HG02970 (cell line): ENCODE results near the gene PTGDS.

Experiments used
- ATAC-seq: cut with Tn5 transposase; IDR thresholded peaks from one replicate; pipeline ENCODE4 v1.9.1; 2021; ENCODE audit warnings: mild to moderate bottlenecking, moderate library complexity, moderate number of reproducible peaks; ENCODE audit not compliant: unreplicated experiment, low FRiP score

The PTGDS gene

DNA sequence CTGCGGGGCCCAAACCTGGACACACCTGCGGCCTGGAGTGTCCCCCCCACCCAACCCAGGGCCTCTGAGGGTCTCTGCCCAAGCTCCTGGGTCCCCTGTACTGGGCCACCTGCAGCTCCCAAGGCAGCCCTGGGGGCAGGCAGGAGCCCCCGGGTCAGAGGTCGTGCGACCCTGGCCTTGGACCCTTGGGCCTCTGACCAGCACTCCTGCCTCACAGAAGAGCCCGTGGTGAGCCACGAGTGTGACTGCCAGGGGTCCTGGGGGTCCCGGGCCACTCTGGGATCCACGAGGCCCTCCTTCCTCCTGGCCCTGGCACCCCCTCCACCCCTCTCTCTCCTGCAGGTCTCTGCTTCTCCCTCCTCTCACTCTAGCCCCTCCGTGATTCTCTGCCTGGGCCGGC lies 5.0 kb upstream of the PTGDS start:
- ATAC-seq = no peak

DNA sequence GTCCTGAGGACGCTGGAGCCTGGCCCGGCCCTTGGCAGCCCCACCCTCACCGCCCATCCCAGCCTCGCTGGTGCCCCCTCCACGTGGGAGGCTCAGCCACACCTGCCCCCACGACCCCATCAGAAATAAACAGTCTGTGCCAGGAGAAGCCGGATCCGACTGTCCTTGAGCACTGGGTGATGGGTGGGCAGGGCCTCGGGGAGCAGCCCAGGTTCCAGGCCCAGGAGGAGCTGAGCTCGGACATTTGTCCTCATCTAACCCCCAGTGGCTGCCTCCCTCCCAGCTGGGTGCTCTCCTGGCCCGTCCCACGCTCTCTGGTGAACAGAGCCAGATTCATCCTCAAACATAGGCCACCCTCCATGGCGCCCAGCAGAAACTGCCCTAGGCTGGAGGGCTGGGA lies 4.6 kb upstream of the PTGDS start:
- no peak for ATAC-seq

DNA sequence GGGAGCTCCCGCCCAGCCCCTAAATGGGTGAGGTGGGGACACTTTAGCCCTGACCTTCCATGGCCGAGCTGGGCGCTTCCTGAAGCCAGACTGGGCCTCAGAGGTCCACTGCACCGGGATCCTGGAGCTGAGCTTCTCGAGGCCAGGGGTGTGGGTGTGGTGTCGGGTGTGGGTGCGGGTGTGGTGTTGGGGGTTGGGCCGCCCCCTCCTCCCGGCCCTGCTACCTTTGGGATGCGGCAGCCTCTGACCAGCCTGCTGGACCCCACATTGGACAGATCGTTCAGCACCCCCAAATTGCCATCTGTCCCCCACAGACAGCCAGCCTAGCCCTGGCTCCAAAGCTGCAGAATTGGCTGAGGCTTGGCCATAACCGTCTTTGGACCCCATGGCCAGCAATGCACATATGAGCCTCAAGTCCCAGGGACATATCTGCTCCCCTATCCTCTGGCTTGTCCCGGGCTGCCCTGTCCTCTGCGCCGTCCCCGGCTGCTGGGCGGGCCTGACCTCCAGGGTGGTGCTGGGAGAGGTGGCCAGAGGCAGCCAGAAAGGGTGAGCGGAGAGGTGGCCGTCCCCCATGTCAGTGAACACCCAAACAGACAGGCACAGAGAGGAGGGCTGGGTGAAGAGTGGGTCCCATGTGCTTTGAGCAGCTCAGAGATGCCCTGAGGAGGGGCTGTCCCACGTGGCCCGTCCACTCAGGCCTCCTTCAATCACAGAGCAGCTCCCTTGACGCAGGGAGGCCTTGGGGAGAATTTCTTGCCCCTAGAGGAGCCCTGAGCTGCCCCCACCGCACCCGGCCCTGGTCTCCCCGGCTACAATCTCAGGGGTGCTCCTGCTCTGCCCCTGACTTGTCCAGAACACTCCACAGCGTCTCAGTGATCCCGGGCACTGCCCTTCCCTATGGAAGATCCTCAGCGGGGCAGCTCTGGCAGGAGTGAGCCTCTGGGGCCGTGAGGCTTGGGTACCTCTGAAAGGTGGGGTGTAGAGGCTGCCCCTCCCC lies 3.4 kb upstream of the PTGDS start:
- no peak for ATAC-seq

DNA sequence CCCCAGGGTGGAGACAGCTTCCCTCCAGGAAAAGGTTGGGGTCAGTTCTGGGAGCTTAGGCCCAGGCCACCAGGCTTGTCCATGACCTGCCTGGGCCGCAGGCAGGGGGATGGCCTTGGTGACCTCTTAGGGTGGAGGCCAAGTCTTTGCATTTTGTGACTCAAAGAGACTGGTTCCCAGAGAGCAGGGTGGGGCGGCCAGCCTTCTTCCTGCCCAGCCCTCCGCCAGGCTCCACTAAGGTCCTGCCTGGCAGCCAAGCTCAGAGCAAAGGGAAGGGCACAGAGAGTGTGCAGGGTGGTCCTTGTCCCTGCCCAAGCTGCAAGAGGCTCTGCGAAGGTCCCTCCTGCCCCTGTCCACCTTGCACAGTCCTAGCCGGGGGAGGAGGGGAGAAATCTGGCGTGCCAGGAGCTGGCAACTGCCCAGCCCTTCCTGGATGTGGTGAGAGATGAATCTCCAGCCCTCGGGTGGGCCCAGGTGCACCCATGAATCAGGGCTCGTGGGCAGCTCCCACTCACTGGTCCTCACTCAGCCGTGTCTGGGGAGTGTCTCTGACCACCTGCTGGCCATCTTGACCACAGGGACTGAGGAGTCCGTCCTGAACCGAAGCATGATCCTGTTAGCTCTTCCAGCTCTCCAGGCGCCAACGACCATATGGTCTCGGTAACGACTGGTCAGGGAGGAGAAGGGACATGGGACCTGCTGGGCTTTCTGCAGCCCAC lies 2.3 kb upstream of the PTGDS start:
- ATAC-seq = no peak

DNA sequence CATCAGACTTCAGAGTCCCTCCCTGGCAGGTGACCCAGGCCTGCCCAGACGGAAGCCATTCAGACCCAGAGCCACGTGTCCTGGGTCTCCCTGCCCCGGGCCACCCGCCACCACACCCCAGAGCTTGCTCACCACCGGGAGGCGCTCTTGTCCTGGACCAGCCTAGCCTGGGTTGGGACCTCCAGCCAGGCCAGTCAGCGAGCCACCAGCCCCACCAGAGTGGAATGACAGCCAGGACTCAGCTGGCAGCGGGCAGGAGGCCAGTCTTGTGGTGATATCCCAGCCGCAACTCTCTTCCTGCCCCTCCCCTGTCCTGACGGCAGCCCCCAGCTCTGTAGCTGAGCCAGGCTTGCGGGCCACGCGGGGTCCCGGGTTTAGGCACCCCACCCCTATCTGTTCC lies 1.7 kb upstream of the PTGDS start:
- ATAC-seq = no peak

DNA sequence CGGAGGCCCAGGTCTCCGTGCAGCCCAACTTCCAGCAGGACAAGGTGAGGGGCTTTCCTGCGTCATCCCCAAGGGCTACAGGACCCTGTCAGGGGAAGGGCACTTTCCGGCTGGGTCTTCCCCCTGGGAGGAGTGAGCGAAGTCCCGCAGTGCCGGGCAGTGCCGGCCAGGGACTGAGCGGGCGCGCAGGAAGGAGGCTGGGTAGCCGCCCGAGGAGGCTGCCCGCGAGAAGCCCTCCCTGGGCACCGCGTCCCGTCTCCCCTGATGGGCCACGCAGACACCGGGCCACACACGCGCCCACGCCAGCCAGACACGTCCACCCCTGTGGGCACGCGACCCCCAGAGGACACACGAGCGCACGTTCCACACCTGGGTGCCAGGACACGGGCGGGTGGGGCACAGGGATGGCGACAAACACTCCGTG lies 357 bp downstream of the PTGDS start:
- no peak for ATAC-seq

DNA sequence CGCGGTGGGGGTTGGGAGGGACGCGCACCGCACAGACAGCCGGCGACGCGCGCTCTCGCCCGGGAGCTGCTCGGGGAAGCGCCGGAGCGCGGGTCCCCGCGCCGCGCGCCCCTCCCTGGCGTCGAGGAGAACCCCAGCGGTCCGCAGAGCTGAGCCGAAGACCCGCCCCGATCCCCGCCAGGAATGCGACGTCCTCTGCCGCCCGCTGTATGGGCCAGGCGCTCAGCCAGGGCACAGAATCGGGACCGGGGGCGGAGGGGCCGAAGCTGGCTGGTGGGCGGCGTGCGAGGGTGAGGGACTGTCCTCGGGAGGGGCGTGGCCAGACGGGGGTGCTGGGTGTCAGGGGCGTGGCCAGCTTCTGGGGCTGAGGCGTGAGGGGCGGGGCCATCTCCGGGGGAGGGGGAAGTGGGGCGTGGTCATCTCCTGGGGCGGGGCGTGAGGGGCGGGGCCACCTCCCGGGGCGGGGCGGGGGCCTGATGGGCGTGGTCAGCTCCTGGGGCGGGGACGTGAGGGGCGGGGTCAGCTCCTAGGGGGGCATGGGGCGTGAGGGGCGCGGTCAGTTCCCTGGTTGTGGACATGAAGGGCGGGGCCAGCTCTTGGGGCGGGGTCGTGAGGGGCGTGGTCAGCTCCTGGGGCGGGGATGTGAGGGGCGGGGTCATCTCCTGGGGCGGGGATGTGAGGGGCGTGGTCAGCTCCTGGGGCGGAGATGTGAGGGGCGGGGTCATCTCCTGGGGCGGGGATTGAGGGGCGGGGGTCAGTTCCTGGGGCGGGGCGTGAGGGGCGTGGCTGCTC lies 965 bp downstream of the PTGDS start:
- ATAC-seq = no peak

DNA sequence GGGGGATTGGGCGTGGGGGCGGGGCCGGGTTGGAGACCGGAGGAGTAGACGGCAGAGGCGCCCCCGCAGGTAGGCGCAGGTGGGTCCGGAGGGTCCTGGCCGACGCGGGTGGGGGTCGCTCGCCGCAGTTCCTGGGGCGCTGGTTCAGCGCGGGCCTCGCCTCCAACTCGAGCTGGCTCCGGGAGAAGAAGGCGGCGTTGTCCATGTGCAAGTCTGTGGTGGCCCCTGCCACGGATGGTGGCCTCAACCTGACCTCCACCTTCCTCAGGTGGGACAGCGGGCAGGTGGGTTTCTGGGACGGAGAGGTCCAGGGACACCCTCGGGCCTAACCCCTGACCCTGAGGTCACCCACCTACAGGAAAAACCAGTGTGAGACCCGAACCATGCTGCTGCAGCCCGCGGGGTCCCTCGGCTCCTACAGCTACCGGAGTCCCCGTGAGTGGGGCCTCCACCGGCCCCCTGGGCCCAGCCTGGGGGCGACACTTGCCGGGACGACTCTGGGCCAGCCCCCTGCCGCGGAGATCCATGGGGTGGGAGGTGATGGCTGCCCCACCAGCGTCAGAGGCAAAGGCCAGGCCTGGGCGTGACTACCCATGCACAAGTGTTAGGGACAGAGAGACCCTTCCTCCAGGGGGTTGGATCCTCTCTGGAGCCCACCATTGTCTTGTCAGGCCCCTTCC lies 1.7 kb downstream of the PTGDS start:
- ATAC-seq = no peak

DNA sequence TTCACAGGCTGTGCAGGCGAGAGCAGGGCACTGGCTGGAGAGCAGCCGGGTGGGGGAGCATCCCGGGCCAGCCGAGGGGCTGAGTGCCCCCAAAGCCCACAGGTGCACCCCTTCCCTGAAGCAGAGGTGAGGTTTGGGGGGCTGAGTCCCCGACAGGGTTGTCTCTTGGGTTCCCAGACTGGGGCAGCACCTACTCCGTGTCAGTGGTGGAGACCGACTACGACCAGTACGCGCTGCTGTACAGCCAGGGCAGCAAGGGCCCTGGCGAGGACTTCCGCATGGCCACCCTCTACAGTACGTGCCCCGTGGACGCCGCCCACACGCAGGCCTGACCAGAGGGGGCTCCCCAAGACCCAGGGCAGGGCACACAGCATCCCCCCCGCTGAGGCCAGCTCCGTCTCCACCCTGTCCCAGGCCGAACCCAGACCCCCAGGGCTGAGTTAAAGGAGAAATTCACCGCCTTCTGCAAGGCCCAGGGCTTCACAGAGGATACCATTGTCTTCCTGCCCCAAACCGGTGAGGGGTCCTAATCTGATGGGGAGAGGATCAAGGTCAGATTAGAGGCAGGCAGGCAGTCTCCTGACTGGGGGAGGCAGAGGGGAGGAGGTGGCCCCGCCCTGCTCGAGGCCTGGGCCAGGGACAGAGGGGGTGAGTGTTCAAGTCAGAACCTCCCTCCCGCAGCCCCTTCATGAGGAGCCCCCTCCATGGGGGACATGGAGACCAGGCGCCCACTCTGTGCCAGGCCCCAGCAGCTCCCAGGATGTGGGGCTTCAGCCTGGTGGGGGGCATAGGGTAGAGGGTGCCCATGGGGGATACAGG lies 2.7 kb downstream of the PTGDS start:
- no peak for ATAC-seq

DNA sequence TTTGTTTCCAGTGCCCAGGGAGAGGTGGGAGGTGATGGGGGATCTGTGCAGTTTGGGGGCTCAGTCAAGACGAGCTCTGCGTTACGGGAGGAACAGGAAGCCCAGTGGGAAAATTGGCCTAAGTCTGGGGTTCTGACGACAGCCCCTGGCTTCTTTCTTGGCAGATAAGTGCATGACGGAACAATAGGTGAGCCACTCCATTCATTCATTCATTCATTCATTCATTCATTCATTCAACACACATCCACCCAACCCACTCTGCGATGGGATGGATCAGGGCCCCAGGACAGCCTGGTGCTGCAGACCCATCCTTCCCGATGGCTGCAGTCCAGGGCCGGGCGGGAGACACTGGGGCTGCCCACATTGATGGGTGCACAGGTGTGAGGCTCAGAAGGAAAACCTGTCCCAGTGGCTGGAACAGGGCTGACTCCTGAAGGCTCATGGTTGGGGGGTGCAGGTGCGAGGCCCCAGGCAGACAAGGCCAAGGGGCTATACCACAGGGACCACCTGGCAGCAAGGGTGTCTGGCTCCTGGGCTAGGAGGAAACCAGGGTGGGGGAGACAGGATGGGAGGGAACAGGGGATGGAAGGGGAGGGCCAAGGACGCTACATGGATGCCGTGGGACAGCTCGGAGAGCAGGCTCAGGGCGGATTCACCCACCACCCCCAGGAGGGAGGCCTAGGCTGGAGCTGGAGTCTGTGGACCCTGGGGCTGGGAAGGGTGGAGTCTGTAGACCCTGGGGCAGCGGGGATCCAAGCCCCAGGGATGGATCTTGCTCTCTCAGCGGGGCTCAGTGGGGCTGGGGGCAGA lies 3.6 kb downstream of the PTGDS start:
- ATAC-seq = no peak

DNA sequence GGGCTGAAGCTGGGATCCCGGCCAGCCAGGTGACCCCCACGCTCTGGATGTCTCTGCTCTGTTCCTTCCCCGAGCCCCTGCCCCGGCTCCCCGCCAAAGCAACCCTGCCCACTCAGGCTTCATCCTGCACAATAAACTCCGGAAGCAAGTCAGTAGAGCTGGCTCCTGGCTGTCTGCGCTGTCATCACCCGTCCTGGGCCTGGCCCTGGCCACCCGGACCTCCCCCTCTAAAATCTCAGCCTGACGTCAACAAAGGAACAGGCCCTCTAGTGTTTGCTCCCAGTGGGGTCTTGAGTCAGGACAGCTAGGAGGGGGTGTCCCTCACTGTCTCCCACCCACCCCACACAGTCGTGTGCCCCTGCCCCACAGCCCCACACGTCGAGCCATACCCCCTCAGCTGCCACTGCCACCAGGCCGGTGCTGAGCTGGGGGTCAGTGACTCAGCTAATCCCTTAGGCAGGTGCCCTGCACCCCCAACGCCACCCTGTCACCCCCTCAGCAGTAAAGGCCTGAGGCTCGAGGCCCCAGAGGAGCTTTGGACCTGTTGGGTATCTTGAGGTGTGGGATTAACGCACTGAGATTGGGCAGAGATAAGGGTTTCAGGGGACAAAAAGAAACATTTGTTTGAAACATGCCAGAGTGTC lies 4.4 kb downstream of the PTGDS start:
- no peak for ATAC-seq

DNA sequence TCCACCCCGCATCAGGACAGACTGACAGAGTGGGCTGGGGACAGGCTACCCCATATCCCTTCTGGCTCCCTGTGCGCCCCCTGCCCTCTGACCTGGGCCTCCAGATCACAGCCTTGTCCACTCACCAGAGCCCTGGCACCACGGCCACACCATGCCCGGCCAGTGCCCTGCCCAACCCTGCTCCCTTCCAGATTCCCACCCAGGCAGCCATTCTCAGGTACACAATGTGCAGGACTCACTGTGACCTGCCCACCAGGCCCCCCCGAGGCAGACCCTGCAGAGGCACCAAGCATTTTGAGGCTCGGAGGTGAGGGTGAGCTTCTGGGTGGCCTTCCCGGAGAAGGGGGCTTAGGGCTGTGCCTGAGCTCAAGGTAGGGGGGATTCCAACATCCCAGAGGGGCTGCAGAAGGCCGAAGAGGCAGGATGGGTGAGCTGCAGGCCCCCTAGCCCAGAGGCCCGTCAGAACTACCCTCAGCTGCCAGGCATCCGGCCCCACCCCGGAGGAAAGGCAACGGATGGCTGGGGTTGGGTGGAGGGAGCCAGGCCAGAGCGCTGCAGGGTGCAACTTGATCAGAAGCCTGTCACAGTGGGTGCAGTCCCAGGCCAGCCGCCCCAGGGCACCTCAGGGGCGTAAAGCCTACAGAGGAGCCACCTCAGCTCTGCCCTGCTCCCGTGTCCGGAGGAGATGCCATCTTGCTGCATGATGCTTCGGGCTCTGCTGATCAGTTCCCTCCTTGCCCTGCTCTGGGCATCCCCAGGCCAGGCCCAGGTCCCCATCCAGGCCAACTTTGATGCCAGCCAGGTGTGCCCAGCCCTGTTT lies 5.1 kb downstream of the PTGDS start, which contains the start of gene LCNL1:
TSS of gene LCNL1 (plus strand) at position 762 of the 820 bp plus-strand sequence. CDS start 594 bp downstream, outside the sequence.
- no peak for ATAC-seq

DNA sequence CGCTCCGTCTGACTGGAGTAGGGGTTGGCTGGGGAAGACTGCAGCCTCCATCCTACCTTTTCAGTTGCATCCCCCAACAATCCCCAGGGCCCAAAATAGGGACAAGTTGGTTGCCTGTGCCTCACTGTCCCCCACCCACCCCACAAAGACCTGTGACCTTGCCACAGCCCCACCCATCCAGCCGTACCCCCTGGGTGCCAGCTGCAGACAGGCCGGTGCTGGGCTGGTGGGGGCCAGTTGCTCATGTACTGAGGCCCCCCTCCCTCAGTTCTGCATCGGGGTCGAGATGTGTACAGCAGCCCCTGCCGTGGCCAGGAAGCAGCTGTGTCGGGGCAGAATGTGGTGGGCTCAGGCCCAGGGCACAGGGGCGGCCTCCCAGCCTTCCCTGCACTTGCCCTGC lies 5.9 kb downstream of the PTGDS start:
- ATAC-seq = no peak

DNA sequence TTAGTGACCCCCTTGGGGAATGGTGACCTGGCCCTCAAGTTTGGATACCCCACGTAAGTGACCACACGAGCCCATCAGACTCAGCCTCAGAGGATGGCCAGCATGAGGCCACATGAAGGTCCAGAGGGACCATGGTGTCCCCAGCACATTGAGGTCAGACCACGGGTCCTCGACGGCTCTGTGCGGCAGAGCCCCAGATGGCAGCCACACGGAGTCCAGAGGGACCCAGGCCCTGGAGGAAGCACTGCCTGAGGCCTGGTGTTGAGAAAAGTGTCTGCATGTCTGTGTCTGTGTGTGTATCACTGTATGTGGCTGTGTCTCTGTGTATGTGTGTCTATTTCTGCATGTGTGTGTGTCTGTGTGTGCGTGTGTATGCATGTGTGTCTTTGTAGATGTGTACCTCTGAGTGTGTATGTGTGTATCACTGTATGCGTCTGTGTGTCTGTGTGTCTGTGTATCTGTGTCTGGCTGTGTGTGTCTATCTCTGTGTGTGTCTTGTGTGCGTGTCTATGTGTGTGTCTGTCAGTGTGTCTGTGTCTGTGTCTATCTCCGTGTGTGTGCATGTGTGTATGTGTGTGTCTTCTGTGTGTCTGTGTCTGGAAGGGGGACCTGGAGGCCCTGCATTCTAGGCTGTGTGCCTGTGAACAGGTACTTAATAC lies 6.5 kb downstream of the PTGDS start:
- ATAC-seq = no peak

DNA sequence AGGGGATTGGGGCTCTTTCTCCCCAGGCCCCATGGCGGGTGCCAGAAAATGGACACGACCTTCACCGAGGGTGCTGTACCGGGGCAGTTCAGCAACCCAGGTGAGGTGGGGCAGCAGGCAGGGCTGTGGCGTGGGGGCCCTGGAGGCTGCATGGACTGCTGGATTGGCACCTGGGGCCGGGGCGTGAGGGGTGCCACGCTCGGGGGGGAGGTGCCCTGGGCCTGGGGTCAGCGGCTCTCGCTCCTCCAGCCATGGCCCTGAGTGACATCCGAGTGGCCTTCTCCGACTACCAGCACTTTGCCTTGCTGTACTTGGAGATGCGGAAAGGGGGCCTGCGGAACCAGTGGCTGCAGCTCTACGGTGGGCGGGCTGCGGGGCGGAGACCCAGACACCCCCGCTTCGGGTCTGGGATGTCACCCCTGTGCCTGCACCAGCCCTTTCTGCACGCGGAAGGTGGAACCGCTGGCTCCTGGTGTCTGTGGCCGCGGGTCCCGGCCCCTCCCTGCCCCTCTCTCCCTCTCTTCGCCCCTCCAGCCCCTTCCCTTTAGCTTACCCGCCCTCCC lies 7.2 kb downstream of the PTGDS start:
- no peak for ATAC-seq

DNA sequence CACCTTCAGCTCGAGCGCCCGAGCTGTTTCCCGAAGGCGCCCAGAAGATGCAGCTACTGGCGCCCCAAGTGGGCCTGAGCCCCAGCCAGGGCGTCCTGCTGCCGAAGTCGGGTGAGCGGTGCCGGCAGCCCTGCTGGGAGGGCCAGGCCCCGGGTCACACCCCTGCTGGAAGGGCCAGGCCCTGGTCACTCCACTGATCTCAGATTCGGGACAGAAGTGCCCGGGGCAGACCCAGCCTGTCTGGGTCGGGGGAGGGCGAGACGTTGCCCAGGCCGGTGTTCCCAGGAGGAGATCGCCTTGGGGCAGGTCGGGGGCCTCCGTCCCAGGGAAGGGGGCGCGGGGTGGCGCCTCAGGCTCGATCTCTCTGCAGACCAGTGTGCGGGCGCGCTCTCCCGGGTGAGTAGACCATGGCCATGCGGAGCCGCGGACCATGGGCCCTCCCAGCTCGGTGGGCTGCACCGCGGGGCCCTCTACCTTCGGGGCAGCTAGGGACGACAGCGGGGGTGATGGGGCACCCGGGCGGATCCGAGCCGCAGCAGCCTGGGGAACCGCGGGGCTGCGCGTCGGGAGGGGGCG lies 7.8 kb downstream of the PTGDS start:
- ATAC-seq = no peak
